ENCODE data around the gene PPIC.

Gene PPIC

DNA sequence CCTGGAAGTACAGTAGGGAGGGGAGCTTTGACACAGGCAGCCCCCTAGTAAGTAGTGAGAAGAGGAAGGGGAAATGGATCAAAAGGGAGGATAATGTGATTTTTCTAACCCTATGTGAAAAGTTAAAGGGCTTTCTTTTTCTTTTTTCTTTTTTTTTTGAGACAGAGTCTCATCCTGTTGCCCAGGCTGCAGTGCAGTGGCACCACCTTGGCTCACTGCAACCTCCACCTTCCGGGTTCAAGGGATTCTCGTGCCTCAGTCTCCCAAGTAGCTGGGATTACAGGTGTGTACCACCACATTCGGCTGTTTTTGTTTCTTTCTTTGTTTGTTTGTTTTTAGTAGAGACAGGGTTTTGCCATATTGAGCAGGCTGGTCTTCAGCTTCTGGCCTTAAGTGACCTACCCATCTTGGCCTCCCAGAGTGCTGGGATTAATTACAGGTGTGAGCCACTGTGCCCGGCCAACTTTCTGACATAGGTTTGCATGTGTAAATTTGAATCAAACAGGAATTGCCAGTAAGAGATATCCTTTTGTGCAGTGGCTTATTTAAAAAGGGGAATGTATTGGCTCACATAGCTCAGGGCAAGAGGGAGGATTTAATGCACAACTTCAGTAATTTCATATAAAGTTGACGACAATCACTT is 39.1 kb upstream of the PPIC start:
- Histone ChIP-seq H3K27me3 (peaks cover 65% of the 10 kb centered on the region), H3K36me3 (no peaks in the 10 kb centered on the region), H3K4me1 (ENCODE audit: control insufficient read depth in 1 of 2, insufficient read depth in 1 of 2, low read depth in 1 of 2, low read length in 1 of 2) (no peaks in the 10 kb centered on the region), H3K9me3 (no peaks in the 10 kb centered on the region), H3K4me3 (ENCODE audit: low read depth in 1 of 2, low read length in 1 of 2) (no peak overlapping the region), H3K27ac (no peak overlapping the region)
- TF ChIP-seq, protein P1, sequence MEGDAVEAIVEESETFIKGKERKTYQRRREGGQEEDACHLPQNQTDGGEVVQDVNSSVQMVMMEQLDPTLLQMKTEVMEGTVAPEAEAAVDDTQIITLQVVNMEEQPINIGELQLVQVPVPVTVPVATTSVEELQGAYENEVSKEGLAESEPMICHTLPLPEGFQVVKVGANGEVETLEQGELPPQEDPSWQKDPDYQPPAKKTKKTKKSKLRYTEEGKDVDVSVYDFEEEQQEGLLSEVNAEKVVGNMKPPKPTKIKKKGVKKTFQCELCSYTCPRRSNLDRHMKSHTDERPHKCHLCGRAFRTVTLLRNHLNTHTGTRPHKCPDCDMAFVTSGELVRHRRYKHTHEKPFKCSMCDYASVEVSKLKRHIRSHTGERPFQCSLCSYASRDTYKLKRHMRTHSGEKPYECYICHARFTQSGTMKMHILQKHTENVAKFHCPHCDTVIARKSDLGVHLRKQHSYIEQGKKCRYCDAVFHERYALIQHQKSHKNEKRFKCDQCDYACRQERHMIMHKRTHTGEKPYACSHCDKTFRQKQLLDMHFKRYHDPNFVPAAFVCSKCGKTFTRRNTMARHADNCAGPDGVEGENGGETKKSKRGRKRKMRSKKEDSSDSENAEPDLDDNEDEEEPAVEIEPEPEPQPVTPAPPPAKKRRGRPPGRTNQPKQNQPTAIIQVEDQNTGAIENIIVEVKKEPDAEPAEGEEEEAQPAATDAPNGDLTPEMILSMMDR (IDR thresholded peaks at IDR 0.05) = no peak

DNA sequence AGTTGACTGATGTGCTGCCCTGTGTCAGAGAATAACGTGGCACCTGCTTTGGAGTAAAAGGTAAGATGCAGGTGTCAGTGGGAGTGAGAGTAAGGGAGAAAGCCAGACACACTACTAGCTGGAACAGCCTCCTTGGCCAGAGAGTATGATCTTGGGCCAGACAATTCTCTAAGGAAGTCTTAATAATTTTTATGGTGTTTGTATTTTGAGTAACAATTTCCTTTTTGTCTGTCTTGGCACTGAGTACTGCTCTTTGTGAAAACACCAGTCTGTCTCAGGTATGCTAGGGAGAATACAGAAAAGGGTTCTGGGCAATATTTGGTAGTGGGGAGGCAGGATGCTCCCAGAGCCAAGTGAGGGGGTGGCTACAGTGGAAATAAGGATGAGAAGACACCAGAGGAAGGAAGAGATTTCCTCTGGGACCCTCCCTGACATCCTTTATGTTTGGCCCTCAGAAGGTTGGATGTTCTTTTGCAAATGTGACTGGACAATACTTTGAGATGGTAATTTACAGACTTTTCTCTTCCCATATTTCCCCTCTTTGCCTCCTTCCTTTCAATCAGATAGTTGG is 31.9 kb upstream of the PPIC start:
- Histone ChIP-seq H3K4me1 (ENCODE audit: control insufficient read depth in 1 of 2, insufficient read depth in 1 of 2, low read depth in 1 of 2, low read length in 1 of 2) (no peaks in the 10 kb centered on the region), H3K36me3 (no peaks in the 10 kb centered on the region), H3K4me3 (ENCODE audit: low read depth in 1 of 2, low read length in 1 of 2) (no peak overlapping the region), H3K9me3 (no peaks in the 10 kb centered on the region), H3K27me3 (peaks cover 11% of the 10 kb centered on the region), H3K27ac (no peak overlapping the region)
- TF ChIP-seq, protein P1 (IDR thresholded peaks at IDR 0.05) = no peak

DNA sequence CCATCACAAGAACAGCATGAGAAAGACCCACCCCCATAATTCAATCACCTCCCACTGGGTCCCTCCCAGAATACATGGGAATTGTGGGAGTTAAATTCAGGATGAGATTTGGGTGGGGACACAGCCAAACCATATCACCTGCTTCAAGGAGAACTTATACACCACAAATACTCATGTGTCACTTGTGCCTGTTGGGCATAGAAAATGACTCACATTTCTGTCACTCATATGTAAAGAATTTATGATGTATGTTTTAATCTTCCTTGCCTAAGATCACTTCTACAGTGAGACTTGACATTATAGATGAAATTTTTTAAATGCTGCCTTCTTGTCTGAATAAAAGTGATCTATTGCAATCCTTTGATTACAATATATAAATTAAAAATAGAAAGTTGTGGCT is 29.5 kb upstream of the PPIC start:
- Histone ChIP-seq H3K4me1 (ENCODE audit: control insufficient read depth in 1 of 2, insufficient read depth in 1 of 2, low read depth in 1 of 2, low read length in 1 of 2) (no peaks in the 10 kb centered on the region), H3K9me3 (no peaks in the 10 kb centered on the region), H3K4me3 (ENCODE audit: low read depth in 1 of 2, low read length in 1 of 2) (no peak overlapping the region), H3K36me3 (no peaks in the 10 kb centered on the region), H3K27ac (no peak overlapping the region), H3K27me3 (no peaks in the 10 kb centered on the region)
- TF ChIP-seq, protein P1 (IDR thresholded peaks at IDR 0.05) = no peak

DNA sequence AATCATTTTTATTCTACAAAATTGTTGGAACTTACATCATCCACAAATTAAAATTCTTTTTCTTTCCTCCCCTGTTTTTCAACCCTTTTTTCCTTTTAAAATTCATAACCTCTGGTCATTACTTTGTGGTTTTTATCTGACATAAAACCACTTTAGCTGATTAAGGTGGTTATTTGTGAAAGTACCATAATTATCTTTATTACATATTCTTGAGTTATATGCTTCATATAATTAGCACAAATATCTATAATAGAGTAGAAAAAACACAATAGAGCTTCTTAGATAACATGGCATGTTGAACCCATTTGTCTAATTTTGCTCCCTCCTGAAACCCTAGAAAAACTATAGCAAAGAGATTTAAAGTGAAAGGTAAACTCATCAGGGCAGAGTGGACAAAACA is 22.9 kb upstream of the PPIC start:
- no peaks in the 10 kb centered on the region for H3K36me3 ChIP-seq
- no peaks in the 10 kb centered on the region for H3K4me1 ChIP-seq (ENCODE audit: control insufficient read depth in 1 of 2, insufficient read depth in 1 of 2, low read depth in 1 of 2, low read length in 1 of 2)
- TF ChIP-seq, protein P1 (IDR thresholded peaks at IDR 0.05) = no peak
- no peaks in the 10 kb centered on the region for H3K9me3 ChIP-seq
- no peak overlapping the region for H3K27ac ChIP-seq
- H3K4me3 ChIP-seq (ENCODE audit: low read depth in 1 of 2, low read length in 1 of 2) = no peak overlapping the region
- H3K27me3 ChIP-seq = no peaks in the 10 kb centered on the region

DNA sequence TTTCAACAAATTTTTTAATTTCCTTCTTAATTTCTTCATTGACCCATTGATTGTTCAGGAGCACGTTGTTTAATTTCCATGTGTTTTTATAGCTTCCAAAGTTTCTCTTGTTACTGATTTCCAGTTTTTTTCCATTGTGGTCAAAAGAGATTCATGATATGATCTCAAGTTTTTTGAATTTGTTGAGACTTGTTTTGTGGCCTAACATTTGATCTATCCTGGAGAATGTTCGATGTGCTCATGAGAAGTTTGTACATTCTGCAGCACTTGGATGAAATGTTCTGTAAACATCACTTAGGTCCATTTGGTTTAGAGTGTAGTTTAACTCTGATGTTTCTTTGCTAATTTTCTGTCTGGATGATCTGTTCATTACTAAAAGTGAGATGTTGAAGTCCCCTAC is 14.7 kb upstream of the PPIC start:
- no peaks in the 10 kb centered on the region for H3K9me3 ChIP-seq
- no peak overlapping the region for H3K27ac ChIP-seq
- H3K36me3 ChIP-seq = no peaks in the 10 kb centered on the region
- peaks cover 11% of the 10 kb centered on the region for H3K27me3 ChIP-seq
- H3K4me1 ChIP-seq (ENCODE audit: control insufficient read depth in 1 of 2, insufficient read depth in 1 of 2, low read depth in 1 of 2, low read length in 1 of 2) = no peaks in the 10 kb centered on the region
- H3K4me3 ChIP-seq (ENCODE audit: low read depth in 1 of 2, low read length in 1 of 2) = no peak overlapping the region
- TF ChIP-seq, protein P1 (IDR thresholded peaks at IDR 0.05) = no peak
